Cardiac septum (tissue), 1 donor: ENCODE data around the gene RBM47. TPM values are rescaled to one million over a fixed set of nuclear protein-coding genes. Genes with fewer than 3 reads are reported as not detected.

Experiments used
- DNase-seq: peaks from one replicate; pipeline ENCODE4 v3.0.0-alpha.2; 2020; ENCODE audit warnings: low spot score
- intact Hi-C: fragments of 100-400 bp; cut with DNase I; formaldehyde crosslinking; loops from one replicate; pipeline ENCODE4 v1.14.0; 2022
- total RNA-seq: library from RNA; stranded (reverse); fragmentation: NEBNext Ultra II Directional; extraction: Animal tissue kit (Norgen Biotek cat#: 25700); gene quantifications from one replicate; pipeline ENCODE4 v1.2.1, GENCODE V29; 2021
- donor health status: DM: no; HTN: no; CAD: no.

Gene RBM47
- total RNA-seq, 1 donor from 2014 or later: 3.3 TPM

- no peak for DNase-seq
- intact Hi-C loops: no loop called here
These were observed 118.5 kb downstream of the RBM47 start for GRCh38 chr4:40511036-40511614.

- intact Hi-C loops: no loop called here
- no peak for DNase-seq
These were observed 121.7 kb downstream of the RBM47 start for GRCh38 chr4:40507977-40508376.

- intact Hi-C loops: no loop called here
- DNase-seq: no peak
These were observed 123.2 kb downstream of the RBM47 start for GRCh38 chr4:40506492-40506891.

GRCh38 chr4:40506066-40506465, 123.6 kb downstream of the RBM47 start:
- intact Hi-C loops: no loop called here
- DNase-seq: no peak

DNA sequence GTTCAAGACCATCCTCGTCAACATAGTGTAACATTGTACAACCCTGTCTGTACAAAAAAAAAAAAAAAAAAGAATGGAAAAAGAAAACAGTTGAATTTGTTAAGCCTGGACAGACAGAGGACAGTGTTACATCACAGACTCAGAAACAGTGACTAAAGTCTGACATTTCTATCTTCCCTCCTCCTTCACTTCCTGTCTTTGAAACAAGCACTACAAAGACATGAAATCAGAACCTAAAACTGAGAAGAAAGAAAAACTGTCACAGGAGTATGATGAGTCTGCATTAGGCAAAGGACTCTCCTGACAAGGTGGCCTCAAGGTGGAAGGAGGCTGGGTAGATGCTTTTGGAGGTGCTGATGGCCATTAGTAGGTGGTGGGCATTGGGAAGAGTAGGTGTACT, 126.7 kb downstream of the RBM47 start:
- intact Hi-C loops: no loop called here
- no peak for DNase-seq

DNA sequence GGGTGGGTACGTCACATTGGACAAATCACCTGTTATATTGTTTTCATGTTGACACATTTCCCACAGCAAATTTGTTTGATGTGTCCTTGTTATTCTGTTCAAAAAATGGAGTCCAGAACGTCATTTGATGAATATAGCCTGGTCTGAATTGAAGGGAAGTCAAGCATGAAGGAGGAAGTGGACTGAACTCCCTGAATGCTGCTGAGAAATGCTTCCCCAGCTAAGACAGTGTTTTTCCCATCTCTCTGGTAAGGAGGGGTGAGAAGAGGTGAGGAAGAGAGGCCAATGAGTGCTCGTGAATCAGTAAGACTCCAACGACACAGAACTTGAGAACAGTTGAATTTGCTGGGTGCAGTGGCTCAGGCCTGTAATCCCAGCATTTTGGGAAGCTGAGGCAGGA, 127.4 kb downstream of the RBM47 start:
- intact Hi-C loops: no loop called here
- no peak for DNase-seq

- no peak for DNase-seq
- intact Hi-C loops: no loop called here
These were observed 128.9 kb downstream of the RBM47 start for GRCh38 chr4:40500781-40501180.

GRCh38 chr4:40493160-40493559, 136.5 kb downstream of the RBM47 start:
- intact Hi-C loops: no loop called here
- DNase-seq: no peak

- intact Hi-C loops: no loop called here
- DNase-seq: no peak
These were observed 137.0 kb downstream of the RBM47 start for GRCh38 chr4:40492691-40493090.

GRCh38 chr4:40490481-40490880, 139.2 kb downstream of the RBM47 start:
- intact Hi-C loops: no loop called here
- no peak for DNase-seq

DNA sequence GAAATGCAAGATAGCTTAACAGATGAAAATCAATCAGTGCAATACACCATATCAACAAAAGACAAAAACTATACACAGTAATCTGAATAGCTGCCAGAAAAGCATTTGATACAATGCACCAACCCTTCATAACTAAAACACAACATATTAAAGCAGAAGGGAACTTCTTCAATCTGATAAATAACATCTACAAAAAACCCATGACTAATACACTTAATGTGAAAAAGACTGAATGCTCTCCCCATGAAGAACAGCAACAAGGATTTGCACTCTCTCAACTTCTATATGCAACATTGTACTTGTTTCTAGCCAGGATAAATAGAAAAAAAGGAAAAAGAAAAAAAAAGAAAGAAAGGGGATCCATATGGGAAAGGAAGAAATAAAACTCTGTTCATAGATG, 139.7 kb downstream of the RBM47 start:
- intact Hi-C loops: no loop called here
- DNase-seq: no peak

DNA sequence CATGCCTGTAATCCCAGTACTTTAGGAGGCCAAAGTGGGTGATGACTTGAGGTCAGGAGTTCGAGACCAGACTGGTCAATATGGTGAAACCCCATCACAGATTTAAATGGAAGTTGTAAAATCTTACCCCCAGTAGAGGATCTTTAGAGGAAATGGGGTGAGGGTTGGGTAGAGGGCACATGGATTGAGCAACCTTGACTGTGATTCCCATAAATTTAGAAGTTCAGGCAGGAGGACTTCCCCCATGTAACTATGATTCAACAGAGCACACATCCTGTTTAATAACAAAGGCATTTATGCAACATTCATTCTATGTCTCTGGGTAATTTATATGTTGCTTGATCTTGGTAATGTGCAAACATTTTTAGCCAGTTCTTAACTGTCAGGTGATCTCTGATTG, 143.1 kb downstream of the RBM47 start:
- intact Hi-C loops: no loop called here
- DNase-seq: no peak

DNA sequence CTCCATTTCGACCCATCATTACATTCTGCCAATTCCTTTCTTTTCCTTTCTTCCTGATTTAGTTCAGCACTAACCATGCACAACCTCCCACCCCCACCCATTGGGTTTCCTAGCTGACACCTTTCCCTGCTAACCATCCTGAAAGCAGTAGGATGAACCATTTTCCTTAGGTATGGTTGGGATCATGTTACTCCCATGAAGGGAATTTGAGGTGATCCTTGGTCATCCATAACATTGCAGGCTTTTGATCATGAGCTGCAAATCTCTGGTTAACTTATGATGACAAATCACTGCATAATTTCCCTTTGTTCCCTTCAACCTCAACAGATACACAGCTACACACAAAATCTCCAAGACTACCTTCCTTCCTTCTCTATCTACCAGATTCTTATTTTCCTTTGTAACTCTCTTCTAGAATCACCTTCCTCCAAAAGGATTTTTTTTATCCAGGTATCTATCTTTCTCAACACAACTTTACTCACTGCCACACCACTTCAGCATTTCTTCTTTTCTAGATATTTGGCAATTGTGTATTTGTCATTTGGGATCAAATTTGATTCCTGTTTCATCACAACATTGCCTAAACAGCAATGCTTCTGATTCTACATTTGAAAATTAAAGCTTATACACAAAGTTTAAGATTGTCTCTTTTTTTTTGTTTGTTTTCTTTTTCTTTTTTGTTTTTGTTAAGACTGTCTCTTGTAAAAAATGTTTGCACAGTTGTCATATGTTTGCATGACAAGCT, 145.1 kb downstream of the RBM47 start:
- intact Hi-C loops: no loop called here

DNA sequence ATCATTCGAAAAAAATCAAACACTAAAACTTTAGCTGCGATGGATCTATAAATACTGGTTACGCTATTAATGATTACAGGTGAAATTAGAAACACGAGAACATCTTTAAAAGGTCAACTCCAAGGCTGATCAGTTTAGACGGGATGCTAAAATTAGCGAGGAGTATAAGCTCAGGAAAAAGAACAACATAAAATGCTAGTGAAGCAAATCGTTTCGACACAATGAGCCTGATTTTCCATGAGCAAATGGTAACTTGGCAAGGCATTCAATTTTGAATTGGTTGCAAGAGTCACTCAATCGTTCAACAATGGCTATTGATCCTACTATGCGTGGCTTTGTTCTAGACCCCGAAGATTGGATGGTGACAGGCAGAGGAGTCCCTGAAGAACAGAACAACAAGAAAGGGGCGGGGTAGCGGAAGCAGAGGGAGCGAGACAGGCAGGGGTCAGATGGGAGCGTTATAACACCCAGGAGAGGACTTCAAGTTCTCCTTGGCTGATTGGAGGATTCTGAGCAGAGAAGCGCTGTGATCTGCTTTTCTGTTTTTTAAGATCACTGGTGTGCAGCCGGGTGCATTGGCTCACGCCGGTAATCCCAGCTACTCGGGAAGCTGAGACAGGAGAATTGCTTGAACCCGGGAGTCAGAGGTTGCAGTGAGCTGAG, 146.5 kb downstream of the RBM47 start:
- DNase-seq: no peak
- intact Hi-C loops: no loop called here

More for the DNA sequence above, 145.1 kb downstream of the RBM47 start:
- DNase-seq: no peak

DNA sequence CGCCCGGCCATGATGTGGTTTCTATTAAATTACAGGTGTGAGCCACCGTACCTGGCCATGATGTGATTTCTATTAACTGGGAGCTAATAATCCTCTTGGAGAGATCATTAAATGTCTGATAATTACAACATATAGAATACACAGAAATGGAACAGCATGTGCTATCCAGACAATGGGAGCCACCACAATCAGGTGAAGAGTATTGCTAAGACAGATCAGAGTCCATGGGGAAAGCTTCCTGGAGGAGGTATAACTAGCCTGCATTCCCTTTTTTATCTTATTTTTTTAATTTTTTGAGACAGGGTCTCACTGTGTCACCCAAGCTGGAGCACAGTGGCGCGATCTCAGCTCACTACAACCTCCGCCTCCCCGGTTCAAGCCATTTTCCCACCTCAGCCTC, 147.7 kb downstream of the RBM47 start:
- intact Hi-C loops: no loop called here
- no peak for DNase-seq

DNA sequence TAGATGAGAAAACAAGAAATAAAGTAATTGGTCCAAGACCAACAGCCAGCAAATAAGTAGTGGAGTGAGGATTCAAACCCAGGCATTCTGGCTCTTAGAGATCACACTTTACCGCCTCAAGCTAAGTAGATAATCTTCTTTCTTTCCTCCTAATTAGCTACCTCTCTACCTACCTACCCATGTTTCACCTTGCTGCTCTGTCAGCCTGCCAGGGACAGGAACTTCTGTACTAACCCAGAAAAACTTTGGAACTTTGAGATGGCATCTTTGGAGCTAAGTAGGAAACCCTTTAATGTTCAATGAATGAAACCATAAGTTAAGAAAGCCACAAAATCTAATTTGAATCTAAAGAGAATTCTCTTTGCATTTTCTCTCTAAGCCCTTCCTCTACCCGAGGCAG, 149.4 kb downstream of the RBM47 start:
- intact Hi-C loops: no loop called here

DNA sequence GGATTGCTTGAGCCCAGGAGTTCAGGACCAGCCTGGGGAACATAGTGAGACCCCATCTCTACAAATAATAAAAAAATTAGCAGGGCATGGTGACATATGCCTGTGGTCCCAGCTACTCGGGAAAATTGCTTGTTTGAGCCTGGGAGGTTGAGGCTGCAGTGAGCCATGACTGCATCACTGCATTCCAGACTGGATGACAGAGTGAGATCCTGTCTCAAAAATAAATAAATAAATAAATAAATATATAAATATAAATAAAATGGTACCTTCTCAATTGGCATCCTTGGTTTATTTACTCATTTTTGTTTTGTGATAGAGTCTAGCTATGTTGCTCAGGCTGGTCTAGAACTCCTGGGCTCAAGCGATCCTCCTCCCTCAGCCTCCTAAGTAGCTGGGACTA, 150.3 kb downstream of the RBM47 start:
- no peak for DNase-seq

More for the DNA sequence above, 149.4 kb downstream of the RBM47 start:
- no peak for DNase-seq

DNA sequence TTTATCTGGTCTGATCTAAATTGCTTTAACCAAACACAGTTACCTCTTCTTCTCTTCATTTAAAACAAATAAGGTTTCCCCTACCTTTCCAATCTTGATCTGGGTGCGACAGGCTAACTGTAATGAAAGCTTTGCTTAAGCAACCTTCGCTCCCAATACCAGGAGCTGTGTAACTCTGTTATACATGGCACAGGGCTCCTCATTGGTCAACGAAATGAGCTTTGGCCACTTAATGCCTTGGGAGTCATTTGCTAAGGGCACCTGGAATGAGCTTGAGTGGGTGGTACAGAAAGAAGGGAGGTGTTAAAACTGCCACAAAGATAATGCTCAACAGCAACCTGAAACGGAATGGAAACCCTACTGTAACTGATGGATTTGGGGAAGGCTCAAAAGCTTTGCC, 154.1 kb downstream of the RBM47 start:
- intact Hi-C loops: no loop called here
- DNase-seq: no peak

More for the DNA sequence above, 150.3 kb downstream of the RBM47 start:
- intact Hi-C loops: no loop called here

- no peak for DNase-seq
- intact Hi-C loops: no loop called here
These were observed 155.9 kb downstream of the RBM47 start for GRCh38 chr4:40473578-40474388.

DNA sequence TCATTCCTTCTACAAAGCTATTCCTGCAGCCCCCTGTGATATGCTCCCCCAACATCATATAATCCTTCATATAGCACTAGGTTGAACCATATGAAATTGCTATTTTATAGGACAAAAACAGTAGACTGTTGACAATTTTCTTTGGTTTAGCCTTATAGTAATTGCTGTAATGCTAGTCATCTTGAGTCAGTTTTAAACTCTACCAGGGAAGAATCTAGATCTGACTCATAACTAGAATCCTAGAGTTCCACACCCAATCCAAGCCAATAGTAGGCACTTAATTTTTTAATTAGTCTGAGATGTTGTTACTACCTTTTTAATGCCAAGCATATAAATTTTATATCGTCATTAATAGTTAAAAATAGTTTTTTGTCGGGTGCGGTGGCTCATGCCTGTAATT, 157.7 kb downstream of the RBM47 start:
- no peak for DNase-seq
- intact Hi-C loops: no loop called here
